Measurements from ENCODE around the gene TMOD1.

DNA sequence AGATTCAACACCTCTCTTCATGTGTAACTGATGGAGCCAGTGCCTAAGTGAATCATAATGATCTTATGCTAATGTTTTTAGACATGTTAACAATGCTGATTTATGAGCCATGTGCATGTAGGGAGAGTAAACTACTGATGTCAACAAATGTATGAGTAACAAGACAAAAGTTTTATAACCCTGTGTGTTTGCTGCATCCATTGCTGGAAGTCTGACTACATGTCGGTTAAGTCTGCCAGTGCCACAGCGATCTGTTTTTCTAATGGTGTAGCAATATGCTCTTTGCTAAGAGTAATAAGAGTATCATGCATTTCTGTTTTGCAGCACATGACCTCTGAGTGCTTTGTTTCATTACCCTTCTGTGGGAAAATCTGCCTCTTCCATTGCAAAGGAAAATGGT is 26.4 kb upstream of the TMOD1 start:
- TF ChIP-seq, protein P1, sequence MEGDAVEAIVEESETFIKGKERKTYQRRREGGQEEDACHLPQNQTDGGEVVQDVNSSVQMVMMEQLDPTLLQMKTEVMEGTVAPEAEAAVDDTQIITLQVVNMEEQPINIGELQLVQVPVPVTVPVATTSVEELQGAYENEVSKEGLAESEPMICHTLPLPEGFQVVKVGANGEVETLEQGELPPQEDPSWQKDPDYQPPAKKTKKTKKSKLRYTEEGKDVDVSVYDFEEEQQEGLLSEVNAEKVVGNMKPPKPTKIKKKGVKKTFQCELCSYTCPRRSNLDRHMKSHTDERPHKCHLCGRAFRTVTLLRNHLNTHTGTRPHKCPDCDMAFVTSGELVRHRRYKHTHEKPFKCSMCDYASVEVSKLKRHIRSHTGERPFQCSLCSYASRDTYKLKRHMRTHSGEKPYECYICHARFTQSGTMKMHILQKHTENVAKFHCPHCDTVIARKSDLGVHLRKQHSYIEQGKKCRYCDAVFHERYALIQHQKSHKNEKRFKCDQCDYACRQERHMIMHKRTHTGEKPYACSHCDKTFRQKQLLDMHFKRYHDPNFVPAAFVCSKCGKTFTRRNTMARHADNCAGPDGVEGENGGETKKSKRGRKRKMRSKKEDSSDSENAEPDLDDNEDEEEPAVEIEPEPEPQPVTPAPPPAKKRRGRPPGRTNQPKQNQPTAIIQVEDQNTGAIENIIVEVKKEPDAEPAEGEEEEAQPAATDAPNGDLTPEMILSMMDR (IDR thresholded peaks at IDR 0.05; ENCODE audit: low read depth, low read length): no peak
- no peak for TF ChIP-seq EZH2phosphoT487 (IDR thresholded peaks at IDR 0.05; ENCODE audit: low read depth)

All from OCI-LY3 (cell line).